Upper lobe of left lung (tissue), 6 donors: ENCODE results near the gene COPS6. TPM values are rescaled to one million over a fixed set of nuclear protein-coding genes. Genes with fewer than 3 reads are reported as not detected.
A peak's percentile ranks its signal among the peaks of the same experiment; 100 is the strongest.

Experiments used
- ATAC-seq, 2 donors: fragments of 200-7000 bp; cut with Tn5 transposase; one replicate each; pipeline ENCODE4 v1.9.1; 2022; ENCODE audit warnings: mild to moderate bottlenecking in 2 of 2, moderate library complexity in 2 of 2; ENCODE audit not compliant: low FRiP score in 2 of 2
- DNase-seq, 2 donors: peaks; one replicate each; pipeline ENCODE4 v3.0.0-alpha.2; 2019 to 2020
- H3K27ac ChIP-seq, 4 donors: fragments of 200-600 bp; sonication (generic); one replicate each; pipeline ENCODE4 v1.5.1; 2016 to 2019
- H3K27me3 ChIP-seq, 4 donors: fragments of 200-600 bp; sonication (generic); one replicate each; pipeline ENCODE4 v1.5.1; 2017 to 2019
- H3K36me3 ChIP-seq, 4 donors: fragments of 200-600 bp; sonication (generic); one replicate each; pipeline ENCODE4 v1.5.1; 2016 to 2019
- H3K4me1 ChIP-seq, 4 donors: fragments of 200-600 bp; sonication (generic); one replicate each; pipeline ENCODE4 v1.5.1; 2018 to 2019
- H3K4me3 ChIP-seq, 4 donors: fragments of 200-600 bp; sonication (generic); one replicate each; pipeline ENCODE4 v1.5.1; 2017 to 2019; ENCODE audit warnings: mild to moderate bottlenecking in 2 of 4, moderate library complexity in 1 of 4
- H3K9me3 ChIP-seq, 4 donors: fragments of 200-600 bp; sonication (generic); one replicate each; pipeline ENCODE4 v1.5.1; 2018 to 2019
- EP300 ChIP-seq, 4 donors: sonication (generic); formaldehyde crosslinking; IDR thresholded peaks; one replicate each; pipeline ENCODE4 v1.5.1; 2017; ENCODE audit warnings: antibody characterized with exemption in 4 of 4, control low read depth in 2 of 4
- POLR2A ChIP-seq, 4 donors: fragments of 450-650 bp; IDR thresholded peaks; one replicate each; pipeline ENCODE4 v1.5.1; 2016 to 2017; ENCODE audit warnings: antibody characterized with exemption in 4 of 4, mild to moderate bottlenecking in 2 of 4
- POLR2AphosphoS5 ChIP-seq, 2 donors: sonication (generic); formaldehyde crosslinking; IDR thresholded peaks; one replicate each; pipeline ENCODE4 v1.5.1; 2017; ENCODE audit warnings: antibody characterized with exemption in 2 of 2
- WGBS, 2 donors: methylation state at CpG; one replicate each; pipeline ENCODE4 v1.1.5; 2017 to 2018; 5-methylcytosine and 5-hydroxymethylcytosine counted together
- total RNA-seq, 6 donors: library from RNA; depleted of rRNA in 4 of 6; stranded (reverse); fragments of >200 nt in 4 of 6; gene quantifications; one replicate each; pipeline versions ENCODE4 v1.1.0 to v1.2.1, GENCODE V29; 2016 to 2021
- TF ChIP-seq, protein P1 (sequence below), 6 experiments: fragments of 450-650 bp in 4 of 6; fragments of 200-600 bp in 2 of 6; sonication (generic) in 2 of 6; IDR thresholded peaks; one replicate each; pipeline ENCODE4 v1.5.1; 2016 to 2019; ENCODE audit warnings: antibody characterized with exemption in 6 of 6
- donor health status: DM: no; HTN: no; CAD: no; lungs with moderate emphysema.
- donor health status: DM: no; HTN: yes; CAD: no; lungs with severe emphysema.

Gene COPS6
- total RNA-seq, 6 donors from 2014 or later, result 23.4 to 217 (median 53.9) TPM

DNA sequence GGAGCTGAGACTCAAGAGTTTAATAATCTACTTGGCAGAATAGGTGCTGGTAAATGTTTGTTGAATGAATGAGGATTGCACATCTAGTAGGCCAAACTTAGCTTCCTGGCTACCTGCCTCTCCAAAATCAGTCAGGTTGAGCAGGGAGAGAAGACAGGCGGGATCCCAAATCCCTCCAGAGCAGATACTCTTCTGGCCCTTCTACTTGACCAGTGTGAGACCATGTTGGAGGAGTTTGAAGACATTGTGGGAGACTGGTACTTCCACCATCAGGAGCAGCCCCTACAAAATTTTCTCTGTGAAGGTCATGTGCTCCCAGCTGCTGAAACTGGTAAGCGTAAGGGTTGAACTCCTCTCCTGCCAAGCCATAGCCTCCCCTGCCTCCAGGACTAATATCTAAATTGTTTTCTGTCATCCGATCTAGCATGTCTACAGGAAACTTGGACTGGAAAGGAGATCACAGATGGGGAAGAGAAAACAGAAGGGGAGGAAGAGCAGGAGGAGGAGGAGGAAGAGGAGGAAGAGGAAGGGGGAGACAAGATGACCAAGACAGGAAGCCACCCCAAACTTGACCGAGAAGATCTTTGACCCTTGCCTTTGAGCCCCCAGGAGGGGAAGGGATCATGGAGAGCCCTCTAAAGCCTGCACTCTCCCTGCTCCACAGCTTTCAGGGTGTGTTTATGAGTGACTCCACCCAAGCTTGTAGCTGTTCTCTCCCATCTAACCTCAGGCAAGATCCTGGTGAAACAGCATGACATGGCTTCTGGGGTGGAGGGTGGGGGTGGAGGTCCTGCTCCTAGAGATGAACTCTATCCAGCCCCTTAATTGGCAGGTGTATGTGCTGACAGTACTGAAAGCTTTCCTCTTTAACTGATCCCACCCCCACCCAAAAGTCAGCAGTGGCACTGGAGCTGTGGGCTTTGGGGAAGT lies 35.8 kb downstream of the COPS6 start:
- H3K4me3 ChIP-seq, result no peak overlapping the region
- ATAC-seq (no peak), DNase-seq (no peak)
- no peaks in the 10 kb centered on the region for H3K9me3 ChIP-seq
- H3K4me1 ChIP-seq, result peaks cover 23 to 39% (median 28%) of the 10 kb centered on the region in 4 donors
- H3K36me3 ChIP-seq, result peaks cover 0 to 6% (median 0%) of the 10 kb centered on the region in 4 donors
- 62 to 76% methylated on average over 4 of the region's 4 CpGs for WGBS, 2 donors
- no peaks in the 10 kb centered on the region for H3K27me3 ChIP-seq
- H3K27ac ChIP-seq, result peak overlapping the region in 1 of 4 donors; percentile 97
- TF ChIP-seq POLR2AphosphoS5 (IDR thresholded peaks at IDR 0.05), result no peak
- no peak for TF ChIP-seq POLR2A (IDR thresholded peaks at IDR 0.05)
- no peak for TF ChIP-seq EP300 (IDR thresholded peaks at IDR 0.05)
- TF ChIP-seq, protein P1, sequence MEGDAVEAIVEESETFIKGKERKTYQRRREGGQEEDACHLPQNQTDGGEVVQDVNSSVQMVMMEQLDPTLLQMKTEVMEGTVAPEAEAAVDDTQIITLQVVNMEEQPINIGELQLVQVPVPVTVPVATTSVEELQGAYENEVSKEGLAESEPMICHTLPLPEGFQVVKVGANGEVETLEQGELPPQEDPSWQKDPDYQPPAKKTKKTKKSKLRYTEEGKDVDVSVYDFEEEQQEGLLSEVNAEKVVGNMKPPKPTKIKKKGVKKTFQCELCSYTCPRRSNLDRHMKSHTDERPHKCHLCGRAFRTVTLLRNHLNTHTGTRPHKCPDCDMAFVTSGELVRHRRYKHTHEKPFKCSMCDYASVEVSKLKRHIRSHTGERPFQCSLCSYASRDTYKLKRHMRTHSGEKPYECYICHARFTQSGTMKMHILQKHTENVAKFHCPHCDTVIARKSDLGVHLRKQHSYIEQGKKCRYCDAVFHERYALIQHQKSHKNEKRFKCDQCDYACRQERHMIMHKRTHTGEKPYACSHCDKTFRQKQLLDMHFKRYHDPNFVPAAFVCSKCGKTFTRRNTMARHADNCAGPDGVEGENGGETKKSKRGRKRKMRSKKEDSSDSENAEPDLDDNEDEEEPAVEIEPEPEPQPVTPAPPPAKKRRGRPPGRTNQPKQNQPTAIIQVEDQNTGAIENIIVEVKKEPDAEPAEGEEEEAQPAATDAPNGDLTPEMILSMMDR (IDR thresholded peaks at IDR 0.05), result no peak

DNA sequence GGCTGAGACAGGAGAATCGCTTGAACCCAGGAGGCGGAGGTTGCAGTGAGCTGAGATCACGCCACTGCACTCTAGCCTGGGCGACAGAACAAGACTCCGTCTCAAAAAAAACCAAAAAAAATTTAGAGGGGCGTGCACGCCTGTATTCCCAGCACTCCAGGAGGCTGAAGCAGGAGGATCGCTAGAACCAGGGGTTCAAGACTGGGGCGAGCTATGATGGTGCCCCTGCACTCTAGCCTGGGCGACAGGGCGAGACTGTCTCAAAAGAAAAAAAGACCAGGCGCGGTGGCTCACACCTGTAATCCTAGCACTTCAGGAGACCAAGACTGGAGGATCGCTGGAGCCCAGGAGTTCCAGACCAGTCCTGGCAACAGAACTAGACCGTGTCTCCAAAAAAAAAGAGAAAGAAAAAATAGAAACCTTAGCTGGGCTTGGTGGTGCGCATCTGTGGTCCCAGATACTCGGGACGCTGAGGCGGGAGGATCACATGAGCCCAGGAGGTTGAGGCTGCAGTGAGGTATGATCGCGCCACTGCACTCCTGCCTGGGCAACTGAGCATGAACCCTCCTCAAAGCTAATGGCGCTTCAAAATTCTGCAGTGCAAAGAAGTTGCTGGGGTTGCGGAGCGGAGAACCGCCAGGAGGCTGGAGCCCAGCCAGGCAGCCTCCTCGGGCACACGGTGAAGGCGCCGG lies 37.6 kb downstream of the COPS6 start:
- peaks cover 0 to 6% (median 0%) of the 10 kb centered on the region in 4 donors for H3K36me3 ChIP-seq
- H3K27ac ChIP-seq, result peak overlapping the region; percentile 94 to 98 (median 96)
- DNase-seq, result no peak
- ATAC-seq, result peak in 1 of 2 donors; percentile 20
- H3K4me3 ChIP-seq, result peak overlapping the region; percentile 67 to 98 (median 95)
- peaks cover 18 to 39% (median 28%) of the 10 kb centered on the region in 4 donors for H3K4me1 ChIP-seq
- no peaks in the 10 kb centered on the region for H3K9me3 ChIP-seq
- no peak for TF ChIP-seq EP300 (IDR thresholded peaks at IDR 0.05)
- TF ChIP-seq, protein P1 (IDR thresholded peaks at IDR 0.05), result peak in 1 of 6 experiments; percentile 31
- H3K27me3 ChIP-seq, result no peaks in the 10 kb centered on the region
- 18 to 24% methylated on average over 19 to 21 of the region's 29 CpGs for WGBS, 2 donors

DNA sequence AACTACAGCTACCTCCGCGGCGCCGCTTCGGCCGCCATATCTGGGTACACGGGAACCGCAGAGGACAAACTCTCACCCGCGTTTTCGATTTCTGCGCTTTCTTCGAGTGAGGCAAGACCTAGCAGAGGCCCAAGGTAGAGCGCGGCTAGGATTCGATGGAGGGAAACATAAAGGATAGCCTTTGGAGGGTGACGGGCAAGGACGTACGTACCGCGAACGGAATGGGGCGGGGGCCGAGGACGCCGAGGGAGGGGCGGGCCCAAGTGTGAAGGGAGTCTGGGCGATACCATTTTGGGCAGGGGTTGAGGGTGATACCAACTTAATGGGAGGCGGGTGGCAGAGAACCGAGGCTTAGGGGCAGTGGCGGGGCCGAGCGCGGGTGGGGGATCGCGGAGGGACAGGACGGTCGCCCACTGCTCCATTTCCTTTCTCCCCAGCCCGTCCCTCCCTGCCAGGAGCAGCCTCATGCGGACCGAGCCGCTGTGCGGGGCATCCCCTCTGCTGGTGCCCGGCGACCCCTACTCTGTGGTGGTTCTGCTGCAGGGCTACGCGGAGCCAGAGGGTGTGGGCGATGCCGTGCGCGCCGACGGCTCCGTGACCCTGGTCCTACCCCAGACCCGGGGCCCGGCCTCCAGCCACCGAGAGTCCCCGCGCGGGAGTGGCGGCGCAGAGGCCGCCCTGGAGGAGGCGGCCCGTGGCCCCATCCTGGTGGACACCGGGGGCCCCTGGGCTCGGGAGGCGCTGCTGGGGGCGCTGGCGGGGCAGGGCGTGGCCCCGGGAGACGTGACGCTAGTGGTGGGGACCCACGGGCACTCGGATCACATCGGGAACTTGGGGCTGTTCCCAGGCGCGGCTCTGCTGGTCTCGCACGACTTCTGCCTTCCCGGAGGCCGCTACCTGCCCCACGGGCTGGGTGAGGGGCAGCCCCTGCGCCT lies 38.4 kb downstream of the COPS6 start, which contains the start of gene MBLAC1:
Gene MBLAC1 (plus strand): TSS at position 37 of the 935 bp plus-strand sequence. CDS start 429 bp downstream, at position 466.
- peak; percentile 98 for ATAC-seq
- peaks cover 18 to 40% (median 28%) of the 10 kb centered on the region in 4 donors for H3K4me1 ChIP-seq
- peaks cover 0 to 6% (median 0%) of the 10 kb centered on the region in 4 donors for H3K36me3 ChIP-seq
- H3K27me3 ChIP-seq, result no peaks in the 10 kb centered on the region
- peak within 1 kb of the TSS; percentile 94 to 98 (median 96) for H3K27ac ChIP-seq
- TF ChIP-seq POLR2AphosphoS5 (IDR thresholded peaks at IDR 0.05) (peak; percentile 81 to 82), POLR2A (IDR thresholded peaks at IDR 0.05) (peak in 2 of 4 donors; percentile 35 to 64), EP300 (IDR thresholded peaks at IDR 0.05) (no peak)
- TF ChIP-seq, protein P1 (IDR thresholded peaks at IDR 0.05), result no peak
- WGBS, 2 donors, result 0 to 1% methylated on average over 16 to 73 of the region's 85 CpGs
- H3K4me3 ChIP-seq, result peak within 1 kb of the TSS; percentile 67 to 98 (median 95)
- no peaks in the 10 kb centered on the region for H3K9me3 ChIP-seq
- peak; percentile 85 to 93 for DNase-seq

DNA sequence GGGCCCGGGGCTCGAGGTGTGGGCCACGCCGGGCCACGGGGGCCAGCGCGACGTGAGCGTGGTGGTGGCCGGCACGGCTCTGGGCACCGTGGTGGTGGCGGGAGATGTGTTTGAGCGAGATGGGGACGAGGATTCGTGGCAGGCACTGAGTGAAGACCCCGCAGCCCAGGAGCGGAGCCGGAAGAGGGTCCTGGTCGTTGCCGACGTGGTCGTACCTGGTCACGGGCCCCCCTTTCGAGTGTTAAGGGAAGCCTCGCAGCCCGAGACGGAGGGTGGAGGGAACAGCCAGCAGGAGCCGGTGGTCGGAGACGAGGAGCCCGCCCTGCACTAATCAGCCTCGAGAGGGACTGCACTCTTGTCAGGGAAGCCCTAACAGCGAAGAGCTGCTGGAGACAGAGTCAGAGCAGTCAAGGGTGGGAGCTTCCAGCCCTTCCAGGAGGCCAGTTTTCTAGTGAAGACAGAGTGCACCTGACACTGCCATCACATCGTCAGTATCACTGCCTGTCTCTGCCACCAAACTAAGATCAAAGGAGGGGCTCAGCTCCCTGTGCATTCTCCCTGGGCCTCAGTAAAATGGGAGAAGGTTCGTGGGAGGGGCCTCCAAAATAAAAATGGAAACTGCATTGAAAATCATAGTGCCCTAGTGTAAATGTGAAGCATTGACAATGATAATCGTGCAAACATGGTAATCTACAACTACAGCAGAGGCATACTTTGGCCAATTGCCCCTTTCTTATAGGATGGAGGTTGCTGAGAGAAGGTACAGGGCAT lies 39.3 kb downstream of the COPS6 start:
- DNase-seq, result no peak
- Histone ChIP-seq H3K9me3 (no peaks in the 10 kb centered on the region), H3K4me1 (peaks cover 18 to 40% (median 28%) of the 10 kb centered on the region in 4 donors), H3K27me3 (no peaks in the 10 kb centered on the region), H3K36me3 (no peaks in the 10 kb centered on the region), H3K4me3 (peak overlapping the region; percentile 67 to 98 (median 95)), H3K27ac (peak overlapping the region; percentile 94 to 98 (median 96))
- TF ChIP-seq, protein P1 (IDR thresholded peaks at IDR 0.05), result no peak
- TF ChIP-seq POLR2A (IDR thresholded peaks at IDR 0.05) (no peak), POLR2AphosphoS5 (IDR thresholded peaks at IDR 0.05) (no peak), EP300 (IDR thresholded peaks at IDR 0.05) (no peak)
- 4 to 5% methylated on average over 19 to 27 of the region's 37 CpGs for WGBS, 2 donors
- peak in 1 of 2 donors; percentile 3 for ATAC-seq
